ENCODE measurements around the gene EEFSEC. TPM values are rescaled to one million over a fixed set of nuclear protein-coding genes. Genes with fewer than 3 reads are reported as not detected.

The EEFSEC gene
- polyA plus RNA-seq, 1 experiment, result 16.3 TPM

DNA sequence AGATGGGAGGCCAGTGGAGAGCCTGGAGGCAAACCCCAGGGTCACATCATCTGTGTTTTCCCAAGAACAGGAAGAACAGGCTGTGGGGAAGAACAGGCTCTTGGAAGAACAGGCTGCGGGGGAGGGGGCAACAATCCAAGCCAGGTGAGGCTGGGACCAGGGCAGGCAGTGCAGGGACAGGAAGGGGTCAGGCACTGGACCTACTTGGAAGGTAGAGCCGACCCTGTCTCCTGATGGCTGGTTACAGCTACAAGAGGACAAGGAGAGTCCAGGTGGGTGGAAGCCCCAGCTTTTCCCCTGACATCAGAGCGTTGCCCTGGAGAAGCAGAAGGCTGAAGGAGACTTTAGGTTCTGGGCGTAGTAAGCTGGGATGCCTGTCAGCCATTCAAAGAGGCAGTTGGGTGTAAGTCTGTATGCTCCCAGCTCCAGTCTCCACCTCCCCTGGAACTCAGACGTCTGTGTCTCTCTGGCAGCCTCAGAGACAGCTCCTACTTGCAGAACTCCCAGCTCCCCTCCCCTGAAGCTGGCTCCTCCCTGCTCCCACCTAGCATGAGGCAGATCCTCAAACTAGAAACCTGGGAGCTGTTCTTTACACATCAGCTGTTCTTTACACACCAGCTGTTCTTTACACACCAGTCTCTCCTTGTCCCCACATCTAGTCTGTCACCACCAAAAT is 182.5 kb downstream of the EEFSEC start:
- ChIA-PET POLR2A (no interaction called here), CTCF (interaction anchor here (0.6 kb wide), 3 partner anchors 47 to 281 kb away, joined by 3 to 4 read pairs (median 3); no protein-coding TSS in a partner anchor)
- Histone ChIP-seq H3K27me3 (ENCODE audit: control insufficient read depth, insufficient read depth, low read length) (no peaks in the 10 kb centered on the region), H3K36me3 (ENCODE audit: control insufficient read depth, insufficient read depth, low read length) (no peaks in the 10 kb centered on the region; the same call in 1 of the 2 replicates), H3K4me3 (ENCODE audit: low read depth, low read length) (no peak overlapping the region)
- TF ChIP-seq, protein P1, sequence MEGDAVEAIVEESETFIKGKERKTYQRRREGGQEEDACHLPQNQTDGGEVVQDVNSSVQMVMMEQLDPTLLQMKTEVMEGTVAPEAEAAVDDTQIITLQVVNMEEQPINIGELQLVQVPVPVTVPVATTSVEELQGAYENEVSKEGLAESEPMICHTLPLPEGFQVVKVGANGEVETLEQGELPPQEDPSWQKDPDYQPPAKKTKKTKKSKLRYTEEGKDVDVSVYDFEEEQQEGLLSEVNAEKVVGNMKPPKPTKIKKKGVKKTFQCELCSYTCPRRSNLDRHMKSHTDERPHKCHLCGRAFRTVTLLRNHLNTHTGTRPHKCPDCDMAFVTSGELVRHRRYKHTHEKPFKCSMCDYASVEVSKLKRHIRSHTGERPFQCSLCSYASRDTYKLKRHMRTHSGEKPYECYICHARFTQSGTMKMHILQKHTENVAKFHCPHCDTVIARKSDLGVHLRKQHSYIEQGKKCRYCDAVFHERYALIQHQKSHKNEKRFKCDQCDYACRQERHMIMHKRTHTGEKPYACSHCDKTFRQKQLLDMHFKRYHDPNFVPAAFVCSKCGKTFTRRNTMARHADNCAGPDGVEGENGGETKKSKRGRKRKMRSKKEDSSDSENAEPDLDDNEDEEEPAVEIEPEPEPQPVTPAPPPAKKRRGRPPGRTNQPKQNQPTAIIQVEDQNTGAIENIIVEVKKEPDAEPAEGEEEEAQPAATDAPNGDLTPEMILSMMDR (IDR thresholded peaks at IDR 0.05; ENCODE audit: insufficient read depth, low read depth, low read length), result no peak
- DNase-seq (ENCODE audit: low read depth), result no peak

DNA sequence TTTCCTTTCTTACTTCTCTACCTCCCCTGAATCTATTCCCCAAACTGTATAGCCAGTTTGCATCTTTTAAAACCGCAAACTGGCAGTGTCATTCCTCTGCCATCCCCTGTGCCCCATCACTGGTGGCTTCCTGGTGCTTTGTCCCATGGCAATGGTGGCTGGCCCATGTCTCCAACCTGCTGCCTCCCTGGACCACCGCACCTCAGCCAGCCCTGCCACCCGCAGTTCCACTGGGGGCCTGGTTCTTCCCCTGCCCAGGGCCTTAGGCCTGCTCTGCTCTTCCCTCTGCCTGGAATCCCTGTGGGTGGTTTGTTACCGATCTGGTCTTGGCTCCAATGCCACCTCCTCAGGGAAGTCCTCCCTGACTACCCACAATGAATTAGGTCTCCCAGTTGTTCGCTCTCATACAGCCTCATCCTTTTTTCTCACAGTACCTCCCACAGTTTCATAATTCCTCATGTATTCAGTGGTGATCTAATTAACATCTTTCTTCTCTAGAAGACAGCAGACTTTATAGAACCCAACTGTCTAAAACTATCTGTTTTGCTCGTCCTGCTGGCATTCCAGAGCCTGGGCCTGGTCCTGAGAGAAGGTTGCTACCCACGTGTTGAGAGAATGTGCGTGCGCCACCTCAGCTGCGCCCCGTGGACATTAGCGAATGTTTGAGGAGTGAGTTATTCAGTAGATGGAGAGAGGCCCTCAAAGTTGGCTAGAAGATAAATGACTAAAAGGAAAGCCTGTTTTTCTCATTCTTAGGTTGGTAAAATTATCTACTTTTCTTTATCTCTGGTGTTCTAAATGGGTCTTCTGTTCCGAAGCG is 183.3 kb downstream of the EEFSEC start:
- no peaks in the 10 kb centered on the region for H3K27me3 ChIP-seq (ENCODE audit: control insufficient read depth, insufficient read depth, low read length)
- POLR2A ChIA-PET, result no interaction called here
- H3K4me3 ChIP-seq (ENCODE audit: low read depth, low read length), result no peak overlapping the region
- no peak for DNase-seq (ENCODE audit: low read depth)
- no peaks in the 10 kb centered on the region; the same call in none of the 2 replicates for H3K36me3 ChIP-seq (ENCODE audit: control insufficient read depth, insufficient read depth, low read length)
- CTCF ChIA-PET, result interaction anchor here (0.6 to 0.8 kb wide), 2 partner anchors 109 to 281 kb away, joined by 3 read pairs; no protein-coding TSS in a partner anchor
- TF ChIP-seq, protein P1 (IDR thresholded peaks at IDR 0.05; ENCODE audit: insufficient read depth, low read depth, low read length), result no peak

DNA sequence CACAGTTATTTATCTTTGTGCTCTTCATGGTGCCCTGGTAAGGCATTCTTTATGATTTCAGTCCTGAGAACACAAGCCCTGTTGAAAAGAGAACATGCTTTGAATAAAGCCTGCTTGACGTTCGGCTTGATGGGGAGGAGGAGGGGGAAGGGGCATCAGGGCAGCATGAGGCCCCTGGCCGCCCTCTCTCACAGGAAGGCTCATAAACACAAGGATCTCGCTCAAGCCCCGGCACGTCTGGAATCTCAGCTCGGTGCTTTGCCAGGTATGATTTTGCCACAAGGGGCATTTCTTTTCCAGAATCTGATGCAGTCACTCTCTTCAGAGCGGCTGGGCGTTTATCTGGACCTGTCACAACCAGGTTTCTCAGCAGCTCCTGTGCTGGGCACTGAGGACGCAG is 184.0 kb downstream of the EEFSEC start:
- TF ChIP-seq, protein P1 (IDR thresholded peaks at IDR 0.05; ENCODE audit: insufficient read depth, low read depth, low read length), result no peak
- Histone ChIP-seq H3K36me3 (ENCODE audit: control insufficient read depth, insufficient read depth, low read length) (peaks cover 4% of the 10 kb centered on the region), H3K4me3 (ENCODE audit: low read depth, low read length) (no peak overlapping the region), H3K27me3 (ENCODE audit: control insufficient read depth, insufficient read depth, low read length) (no peaks in the 10 kb centered on the region)
- DNase-seq (ENCODE audit: low read depth), result no peak
- CTCF ChIA-PET, result interaction anchor here (0.8 kb wide), 1 partner anchor 110 kb away, joined by 3 read pairs; no protein-coding TSS in a partner anchor
- POLR2A ChIA-PET, result no interaction called here

DNA sequence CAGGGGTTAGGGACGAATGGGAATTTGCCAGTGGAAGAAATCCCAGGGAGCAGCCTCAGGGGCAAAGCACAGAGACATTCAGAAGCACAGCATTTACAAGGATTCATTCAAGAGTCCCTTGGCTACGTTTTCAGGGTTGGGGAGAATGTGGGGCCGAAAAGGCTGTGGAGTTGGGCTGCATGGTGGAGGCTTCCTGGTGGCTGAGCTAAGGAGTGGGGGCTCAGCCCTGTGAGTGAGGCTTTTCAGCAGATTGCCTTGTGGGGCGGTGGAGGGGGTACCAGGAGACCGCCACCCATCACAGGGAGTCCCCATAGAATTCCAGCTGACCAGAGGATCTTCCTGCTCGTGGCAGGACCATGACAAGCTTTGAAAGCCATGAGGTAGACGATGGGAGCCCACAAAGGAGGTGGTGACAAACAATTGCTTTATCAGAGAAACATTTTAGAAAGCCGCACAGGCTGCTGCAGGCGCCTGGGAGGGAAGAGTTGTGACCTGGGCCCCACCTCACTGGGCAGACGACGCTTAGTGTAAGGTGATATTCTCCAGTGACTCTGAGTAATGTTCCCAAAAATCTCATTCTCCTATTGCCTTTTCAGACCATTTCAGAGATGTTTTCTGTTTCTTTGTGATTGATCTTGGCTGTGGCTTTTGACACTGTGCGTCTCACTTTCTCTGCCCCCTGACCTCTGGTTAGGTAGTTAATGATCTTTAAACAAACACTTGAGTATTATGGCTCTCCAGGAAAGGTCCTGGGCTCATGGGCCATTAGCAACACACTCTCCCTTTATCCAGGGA is 185.5 kb downstream of the EEFSEC start:
- ChIA-PET POLR2A (no interaction called here), CTCF (no interaction called here)
- Histone ChIP-seq H3K27me3 (ENCODE audit: control insufficient read depth, insufficient read depth, low read length) (no peaks in the 10 kb centered on the region), H3K36me3 (ENCODE audit: control insufficient read depth, insufficient read depth, low read length) (peaks cover 4% of the 10 kb centered on the region), H3K4me3 (ENCODE audit: low read depth, low read length) (no peak overlapping the region)
- DNase-seq (ENCODE audit: low read depth), result no peak
- TF ChIP-seq, protein P1 (IDR thresholded peaks at IDR 0.05; ENCODE audit: insufficient read depth, low read depth, low read length), result no peak

All from BJ (cell line).